ENCODE data around the gene FNDC10.

Gene FNDC10

GRCh38 chr1:1615256-1616044, 15.5 kb upstream of the FNDC10 start, which contains the start of gene MIB2:
TSS of gene MIB2 (plus strand) at chr1:1615500. CDS start at chr1:1623453, 7,953 bp downstream.
- peak; percentile 97 to 98 for DNase-seq

GRCh38 chr1:1614954-1615255, 15.0 kb upstream of the FNDC10 start:
- DNase-seq: no peak

GRCh38 chr1:1614204-1614953, 14.4 kb upstream of the FNDC10 start:
- DNase-seq: peak; percentile 63 to 70

GRCh38 chr1:1613509-1614082, 13.7 kb upstream of the FNDC10 start:
- DNase-seq: no peak

GRCh38 chr1:1612104-1612400, 12.1 kb upstream of the FNDC10 start:
- DNase-seq: no peak

GRCh38 chr1:1610796-1611195, 10.9 kb upstream of the FNDC10 start:
- DNase-seq: no peak

GRCh38 chr1:1609822-1610485, 10.0 kb upstream of the FNDC10 start:
- no peak for DNase-seq

GRCh38 chr1:1606232-1606631, 6.3 kb upstream of the FNDC10 start:
- DNase-seq: no peak

- DNase-seq: no peak
Observed at GRCh38 chr1:1605724-1606123, 5.8 kb upstream of the FNDC10 start.

- no peak for DNase-seq
Observed at GRCh38 chr1:1605034-1605591, 5.2 kb upstream of the FNDC10 start.

GRCh38 chr1:1604374-1605033, 4.6 kb upstream of the FNDC10 start:
- DNase-seq: no peak

- DNase-seq: no peak
Observed at GRCh38 chr1:1603671-1604373, 3.9 kb upstream of the FNDC10 start.

GRCh38 chr1:1602968-1603506, 3.1 kb upstream of the FNDC10 start:
- no peak for DNase-seq

GRCh38 chr1:1602304-1602967, 2.5 kb upstream of the FNDC10 start:
- no peak for DNase-seq

- DNase-seq: no peak
Observed at GRCh38 chr1:1601564-1602303, 1.8 kb upstream of the FNDC10 start.

GRCh38 chr1:1600861-1601563, 1.1 kb upstream of the FNDC10 start:
- DNase-seq: no peak

- peak in 1 of 2 donors; percentile 35 for DNase-seq
Observed at GRCh38 chr1:1599030-1599934, 653 bp downstream of the FNDC10 start.

GRCh38 chr1:1598720-1599029, 1.3 kb downstream of the FNDC10 start:
- DNase-seq: no peak
